GM23338 (cell line): ENCODE measurements around the gene ZXDC. TPM values are rescaled to one million over a fixed set of nuclear protein-coding genes. Genes with fewer than 3 reads are reported as not detected.

Experiments used
- ATAC-seq: fragments of 200-7000 bp; cut with Tn5 transposase; 3 replicates; pipeline ENCODE4 v1.9.1; 2020
- DNase-seq: peaks from one replicate; pipeline ENCODE4 v3.0.0-alpha.2; 2015; ENCODE audit warnings: low spot score
- H2AFZ ChIP-seq: fragments of 200-600 bp; sonication (generic); 2 replicates; pipeline ENCODE4 v1.8.0; 2016; ENCODE audit warnings: antibody characterized with exemption, mild to moderate bottlenecking, moderate library complexity
- H3F3A ChIP-seq: fragments of 200-600 bp; sonication (generic); replicated peaks from 2 replicates; pipeline ENCODE4 v1.8.0; 2017; ENCODE audit warnings: antibody characterized with exemption, mixed run types, low read depth
- H3K27ac ChIP-seq: fragments of 200-600 bp; sonication (generic); 2 replicates; pipeline ENCODE4 v1.6.1; 2016; ENCODE audit warnings: low read depth
- H3K27me3 ChIP-seq: fragments of 200-600 bp; sonication (generic); 2 replicates; pipeline ENCODE4 v1.8.0; 2016; ENCODE audit warnings: mild to moderate bottlenecking, mixed run types, moderate library complexity; ENCODE audit not compliant: insufficient read depth
- H3K36me3 ChIP-seq: fragments of 200-600 bp; sonication (generic); 2 replicates; pipeline ENCODE4 v1.8.0; 2016; ENCODE audit warnings: mild to moderate bottlenecking; ENCODE audit not compliant: insufficient read depth
- H3K4me1 ChIP-seq: fragments of 200-600 bp; sonication (generic); 2 replicates; pipeline ENCODE4 v1.8.0; 2016; ENCODE audit warnings: mild to moderate bottlenecking, moderate library complexity; ENCODE audit not compliant: insufficient read depth
- H3K4me2 ChIP-seq: fragments of 200-600 bp; sonication (generic); 2 replicates; pipeline ENCODE4 v1.7.1; 2017; ENCODE audit warnings: mixed run types
- H3K4me3 ChIP-seq: fragments of 200-600 bp; sonication (generic); 2 replicates; pipeline ENCODE4 v1.6.1; 2016; ENCODE audit warnings: mixed run types
- H3K79me2 ChIP-seq: fragments of 200-600 bp; sonication (generic); replicated peaks from 2 replicates; pipeline ENCODE4 v1.8.0; 2017; ENCODE audit warnings: mild to moderate bottlenecking; ENCODE audit not compliant: insufficient read depth
- H3K9me2 ChIP-seq: fragments of 200-600 bp; sonication (generic); 2 replicates; pipeline ENCODE4 v1.8.0; 2017; ENCODE audit not compliant: insufficient read depth
- H4K20me1 ChIP-seq: fragments of 200-600 bp; sonication (generic); replicated peaks from 2 replicates; pipeline ENCODE4 v1.8.0; 2017; ENCODE audit warnings: mild to moderate bottlenecking; ENCODE audit not compliant: insufficient read depth
- H3K27ac Mint-ChIP-seq: 2 replicates; pipeline ENCODE4 v1.8.0; 2020; ENCODE audit warnings: inconsistent platforms, mild to moderate bottlenecking, moderate library complexity, mixed read lengths
- H3K27me3 Mint-ChIP-seq: 3 replicates; pipeline ENCODE4 v1.8.0; 2022; ENCODE audit warnings: low read depth, mild to moderate bottlenecking, moderate library complexity, mixed read lengths, inconsistent platforms; ENCODE audit not compliant: insufficient read depth, poor library complexity
- H3K36me3 Mint-ChIP-seq: 3 replicates; pipeline ENCODE4 v1.8.0; 2021; ENCODE audit warnings: low read depth, mild to moderate bottlenecking, inconsistent platforms, moderate library complexity, mixed read lengths
- H3K4me1 Mint-ChIP-seq: 3 replicates; pipeline ENCODE4 v1.8.0; 2020; ENCODE audit warnings: mild to moderate bottlenecking, inconsistent platforms, mixed read lengths
- H3K4me3 Mint-ChIP-seq: 3 replicates; pipeline ENCODE4 v1.8.0; 2021; ENCODE audit warnings: moderate library complexity, mild to moderate bottlenecking, inconsistent platforms, mixed read lengths
- H3K9me3 Mint-ChIP-seq: 3 replicates; pipeline ENCODE4 v1.8.0; 2020; ENCODE audit warnings: moderate library complexity, mild to moderate bottlenecking, inconsistent platforms, mixed read lengths
- CREB1 ChIP-seq: fragments of 250-450 bp; sonication (Bioruptor Pico); IDR thresholded peaks from 2 replicates; pipeline ENCODE4 v1.5.0; 2020; ENCODE audit warnings: low read depth, mild to moderate bottlenecking, moderate library complexity
- EZH2 ChIP-seq: fragments of 200-600 bp; sonication (generic); IDR thresholded peaks from one replicate; pipeline ENCODE4 v1.8.0; 2017; ENCODE audit warnings: antibody characterized with exemption, mild to moderate bottlenecking, low read depth; ENCODE audit not compliant: unreplicated experiment
- EZH2phosphoT487 ChIP-seq: fragments of 200-600 bp; sonication (generic); IDR thresholded peaks from one replicate; pipeline ENCODE4 v1.8.1; 2018; ENCODE audit warnings: antibody characterized with exemption; ENCODE audit not compliant: unreplicated experiment
- JUNB ChIP-seq: IDR thresholded peaks from one replicate; pipeline ENCODE4 v1.6.1; 2016; ENCODE audit warnings: antibody characterized with exemption; ENCODE audit not compliant: unreplicated experiment
- POLR2AphosphoS5 ChIP-seq: IDR thresholded peaks from 2 replicates; pipeline ENCODE4 v1.6.1; 2016; ENCODE audit warnings: antibody characterized with exemption, low read depth
- ZNF114 ChIP-seq: fragments of 250-450 bp; sonication (Bioruptor Pico); IDR thresholded peaks from 2 replicates; pipeline ENCODE4 v1.5.0; 2020; ENCODE audit warnings: mild to moderate bottlenecking, moderate library complexity
- ZNF331 ChIP-seq: fragments of 250-450 bp; sonication (Bioruptor Pico); IDR thresholded peaks from 2 replicates; pipeline ENCODE4 v1.5.0; 2020; ENCODE audit warnings: low read depth, mild to moderate bottlenecking, moderate library complexity
- polyA plus RNA-seq: library from polyadenylated mRNA; unstranded; fragments of >200 nt; fragmentation: Nextera tagmentation; extraction: Ambion mirVana; gene quantifications from 2 replicates; pipeline ENCODE4 v1.2.1, GENCODE V29; 2016
- total RNA-seq: library from RNA; depleted of rRNA; stranded (reverse); fragments of >200 nt; shearing (Covaris generic); gene quantifications from 2 replicates; pipeline ENCODE4 v1.2.3, GENCODE V29; 2014
- TF ChIP-seq, protein P1 (sequence below): IDR thresholded peaks from 2 replicates; pipeline ENCODE4 v1.6.1; 2016; ENCODE audit warnings: antibody characterized with exemption
- TF ChIP-seq, protein P2 (sequence below): fragments of 250-450 bp; sonication (Bioruptor Pico); IDR thresholded peaks from 2 replicates; pipeline ENCODE4 v1.5.0; 2020; ENCODE audit warnings: mild to moderate bottlenecking, moderate library complexity
- TF ChIP-seq, protein P3 (sequence below), 2 experiments: fragments of 200-600 bp in 1 of 2; sonication (generic) in 1 of 2; conservative IDR thresholded peaks; 2 replicates each; pipeline versions ENCODE4 v1.5.1 to v1.6.1; 2016 to 2017; ENCODE audit warnings: antibody characterized with exemption in 2 of 2, low read depth in 2 of 2, mild to moderate bottlenecking in 2 of 2, moderate library complexity in 1 of 2

Gene ZXDC
- total and polyA plus RNA-seq, 2 experiments from 2014 or later, result 5.7 to 45.1 TPM

DNA sequence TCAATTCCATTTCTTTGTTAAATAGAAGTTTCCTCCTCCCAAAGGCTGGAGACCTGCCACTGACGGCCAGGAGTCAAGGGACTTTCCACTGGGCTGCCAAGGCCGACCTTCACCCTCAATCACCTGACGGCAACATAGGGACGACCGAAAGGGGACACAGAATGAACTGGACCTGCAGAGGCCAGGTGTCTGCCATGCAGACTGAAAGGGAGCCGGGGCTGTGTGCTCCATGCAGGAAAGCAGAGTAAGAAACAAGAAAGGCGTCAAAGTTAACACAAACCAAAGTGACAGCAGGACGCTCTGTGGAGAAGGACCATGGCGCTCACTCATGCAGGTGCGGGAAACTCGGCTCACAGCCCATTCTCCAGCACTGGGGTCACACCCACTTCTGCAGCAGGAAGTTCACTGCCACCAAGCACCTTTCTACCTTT, 26.1 kb downstream of the ZXDC start:
- Histone ChIP-seq H3K27ac (no peak overlapping the region), H3K9me2 (no peaks in the 10 kb centered on the region), H3K4me3 (no peak overlapping the region), H2AFZ (no peak overlapping the region), H3K36me3 (no peaks in the 10 kb centered on the region), H3K27me3 (no peaks in the 10 kb centered on the region), H3K4me2 (no peak overlapping the region), H3K4me1 (peaks cover 7% of the 10 kb centered on the region; the same call in 1 of the 2 replicates), H3K79me2 (peaks cover 11% of the 10 kb centered on the region), H4K20me1 (no peaks in the 10 kb centered on the region; the same call in 1 of the 2 replicates), H3F3A (no peaks in the 10 kb centered on the region)
- Mint-ChIP-seq H3K36me3 (peaks cover 25% of the 10 kb centered on the region), H3K27me3 (no peaks in the 10 kb centered on the region), H3K4me1 (peaks cover 16% of the 10 kb centered on the region), H3K27ac (no peak overlapping the region), H3K4me3 (no peak overlapping the region), H3K9me3 (no peaks in the 10 kb centered on the region)
- TF ChIP-seq, protein P1, sequence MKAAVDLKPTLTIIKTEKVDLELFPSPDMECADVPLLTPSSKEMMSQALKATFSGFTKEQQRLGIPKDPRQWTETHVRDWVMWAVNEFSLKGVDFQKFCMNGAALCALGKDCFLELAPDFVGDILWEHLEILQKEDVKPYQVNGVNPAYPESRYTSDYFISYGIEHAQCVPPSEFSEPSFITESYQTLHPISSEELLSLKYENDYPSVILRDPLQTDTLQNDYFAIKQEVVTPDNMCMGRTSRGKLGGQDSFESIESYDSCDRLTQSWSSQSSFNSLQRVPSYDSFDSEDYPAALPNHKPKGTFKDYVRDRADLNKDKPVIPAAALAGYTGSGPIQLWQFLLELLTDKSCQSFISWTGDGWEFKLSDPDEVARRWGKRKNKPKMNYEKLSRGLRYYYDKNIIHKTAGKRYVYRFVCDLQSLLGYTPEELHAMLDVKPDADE, result no peak
- no peak for TF ChIP-seq ZNF114 (CRISPR knock-in tag)
- no peak for TF ChIP-seq ZNF331 (CRISPR knock-in tag)
- no peak for TF ChIP-seq POLR2AphosphoS5
- TF ChIP-seq JUNB, result no peak
- TF ChIP-seq EZH2phosphoT487, result no peak
- TF ChIP-seq CREB1 (CRISPR knock-in tag), result no peak
- TF ChIP-seq, protein P2, sequence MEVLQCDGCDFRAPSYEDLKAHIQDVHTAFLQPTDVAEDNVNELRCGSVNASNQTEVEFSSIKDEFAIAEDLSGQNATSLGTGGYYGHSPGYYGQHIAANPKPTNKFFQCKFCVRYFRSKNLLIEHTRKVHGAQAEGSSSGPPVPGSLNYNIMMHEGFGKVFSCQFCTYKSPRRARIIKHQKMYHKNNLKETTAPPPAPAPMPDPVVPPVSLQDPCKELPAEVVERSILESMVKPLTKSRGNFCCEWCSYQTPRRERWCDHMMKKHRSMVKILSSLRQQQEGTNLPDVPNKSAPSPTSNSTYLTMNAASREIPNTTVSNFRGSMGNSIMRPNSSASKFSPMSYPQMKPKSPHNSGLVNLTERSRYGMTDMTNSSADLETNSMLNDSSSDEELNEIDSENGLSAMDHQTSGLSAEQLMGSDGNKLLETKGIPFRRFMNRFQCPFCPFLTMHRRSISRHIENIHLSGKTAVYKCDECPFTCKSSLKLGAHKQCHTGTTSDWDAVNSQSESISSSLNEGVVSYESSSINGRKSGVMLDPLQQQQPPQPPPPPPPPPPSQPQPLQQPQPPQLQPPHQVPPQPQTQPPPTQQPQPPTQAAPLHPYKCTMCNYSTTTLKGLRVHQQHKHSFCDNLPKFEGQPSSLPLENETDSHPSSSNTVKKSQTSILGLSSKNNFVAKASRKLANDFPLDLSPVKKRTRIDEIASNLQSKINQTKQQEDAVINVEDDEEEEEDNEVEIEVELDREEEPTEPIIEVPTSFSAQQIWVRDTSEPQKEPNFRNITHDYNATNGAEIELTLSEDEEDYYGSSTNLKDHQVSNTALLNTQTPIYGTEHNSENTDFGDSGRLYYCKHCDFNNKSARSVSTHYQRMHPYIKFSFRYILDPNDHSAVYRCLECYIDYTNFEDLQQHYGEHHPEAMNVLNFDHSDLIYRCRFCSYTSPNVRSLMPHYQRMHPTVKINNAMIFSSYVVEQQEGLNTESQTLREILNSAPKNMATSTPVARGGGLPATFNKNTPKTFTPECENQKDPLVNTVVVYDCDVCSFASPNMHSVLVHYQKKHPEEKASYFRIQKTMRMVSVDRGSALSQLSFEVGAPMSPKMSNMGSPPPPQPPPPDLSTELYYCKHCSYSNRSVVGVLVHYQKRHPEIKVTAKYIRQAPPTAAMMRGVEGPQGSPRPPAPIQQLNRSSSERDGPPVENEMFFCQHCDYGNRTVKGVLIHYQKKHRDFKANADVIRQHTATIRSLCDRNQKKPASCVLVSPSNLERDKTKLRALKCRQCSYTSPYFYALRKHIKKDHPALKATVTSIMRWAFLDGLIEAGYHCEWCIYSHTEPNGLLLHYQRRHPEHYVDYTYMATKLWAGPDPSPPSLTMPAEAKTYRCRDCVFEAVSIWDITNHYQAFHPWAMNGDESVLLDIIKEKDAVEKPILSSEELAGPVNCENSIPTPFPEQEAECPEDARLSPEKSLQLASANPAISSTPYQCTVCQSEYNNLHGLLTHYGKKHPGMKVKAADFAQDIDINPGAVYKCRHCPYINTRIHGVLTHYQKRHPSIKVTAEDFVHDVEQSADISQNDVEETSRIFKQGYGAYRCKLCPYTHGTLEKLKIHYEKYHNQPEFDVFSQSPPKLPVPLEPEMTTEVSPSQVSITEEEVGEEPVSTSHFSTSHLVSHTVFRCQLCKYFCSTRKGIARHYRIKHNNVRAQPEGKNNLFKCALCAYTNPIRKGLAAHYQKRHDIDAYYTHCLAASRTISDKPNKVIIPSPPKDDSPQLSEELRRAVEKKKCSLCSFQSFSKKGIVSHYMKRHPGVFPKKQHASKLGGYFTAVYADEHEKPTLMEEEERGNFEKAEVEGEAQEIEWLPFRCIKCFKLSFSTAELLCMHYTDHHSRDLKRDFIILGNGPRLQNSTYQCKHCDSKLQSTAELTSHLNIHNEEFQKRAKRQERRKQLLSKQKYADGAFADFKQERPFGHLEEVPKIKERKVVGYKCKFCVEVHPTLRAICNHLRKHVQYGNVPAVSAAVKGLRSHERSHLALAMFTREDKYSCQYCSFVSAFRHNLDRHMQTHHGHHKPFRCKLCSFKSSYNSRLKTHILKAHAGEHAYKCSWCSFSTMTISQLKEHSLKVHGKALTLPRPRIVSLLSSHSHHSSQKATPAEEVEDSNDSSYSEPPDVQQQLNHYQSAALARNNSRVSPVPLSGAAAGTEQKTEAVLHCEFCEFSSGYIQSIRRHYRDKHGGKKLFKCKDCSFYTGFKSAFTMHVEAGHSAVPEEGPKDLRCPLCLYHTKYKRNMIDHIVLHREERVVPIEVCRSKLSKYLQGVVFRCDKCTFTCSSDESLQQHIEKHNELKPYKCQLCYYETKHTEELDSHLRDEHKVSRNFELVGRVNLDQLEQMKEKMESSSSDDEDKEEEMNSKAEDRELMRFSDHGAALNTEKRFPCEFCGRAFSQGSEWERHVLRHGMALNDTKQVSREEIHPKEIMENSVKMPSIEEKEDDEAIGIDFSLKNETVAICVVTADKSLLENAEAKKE (CRISPR knock-in tag), result no peak
- TF ChIP-seq EZH2, result no peak
- TF ChIP-seq, protein P3, sequence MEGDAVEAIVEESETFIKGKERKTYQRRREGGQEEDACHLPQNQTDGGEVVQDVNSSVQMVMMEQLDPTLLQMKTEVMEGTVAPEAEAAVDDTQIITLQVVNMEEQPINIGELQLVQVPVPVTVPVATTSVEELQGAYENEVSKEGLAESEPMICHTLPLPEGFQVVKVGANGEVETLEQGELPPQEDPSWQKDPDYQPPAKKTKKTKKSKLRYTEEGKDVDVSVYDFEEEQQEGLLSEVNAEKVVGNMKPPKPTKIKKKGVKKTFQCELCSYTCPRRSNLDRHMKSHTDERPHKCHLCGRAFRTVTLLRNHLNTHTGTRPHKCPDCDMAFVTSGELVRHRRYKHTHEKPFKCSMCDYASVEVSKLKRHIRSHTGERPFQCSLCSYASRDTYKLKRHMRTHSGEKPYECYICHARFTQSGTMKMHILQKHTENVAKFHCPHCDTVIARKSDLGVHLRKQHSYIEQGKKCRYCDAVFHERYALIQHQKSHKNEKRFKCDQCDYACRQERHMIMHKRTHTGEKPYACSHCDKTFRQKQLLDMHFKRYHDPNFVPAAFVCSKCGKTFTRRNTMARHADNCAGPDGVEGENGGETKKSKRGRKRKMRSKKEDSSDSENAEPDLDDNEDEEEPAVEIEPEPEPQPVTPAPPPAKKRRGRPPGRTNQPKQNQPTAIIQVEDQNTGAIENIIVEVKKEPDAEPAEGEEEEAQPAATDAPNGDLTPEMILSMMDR (conservative IDR thresholded peaks at IDR 0.05; ENCODE audit: low read depth in 2 of 2), result no peak
- ATAC-seq (no peak), DNase-seq (no peak)
